Fibroblast of mammary gland (primary cell): Measurements from ENCODE around the gene ASCC3.

Source experiments
- DNase-seq: peaks from one replicate; pipeline ENCODE4 v3.0.0-alpha.2; 2010; ENCODE audit warnings: low read depth
- H3K4me3 ChIP-seq: 2 replicates; pipeline ENCODE4 v1.5.1; 2011; ENCODE audit warnings: low read depth, mild to moderate bottlenecking, low read length, moderate library complexity; ENCODE audit not compliant: control insufficient read depth
- CTCF ChIP-seq: conservative IDR thresholded peaks from 2 replicates; pipeline ENCODE4 v1.5.1; 2011; ENCODE audit warnings: low read depth, low read length, inconsistent platforms; ENCODE audit not compliant: control insufficient read depth, insufficient read depth

Gene ASCC3

DNA sequence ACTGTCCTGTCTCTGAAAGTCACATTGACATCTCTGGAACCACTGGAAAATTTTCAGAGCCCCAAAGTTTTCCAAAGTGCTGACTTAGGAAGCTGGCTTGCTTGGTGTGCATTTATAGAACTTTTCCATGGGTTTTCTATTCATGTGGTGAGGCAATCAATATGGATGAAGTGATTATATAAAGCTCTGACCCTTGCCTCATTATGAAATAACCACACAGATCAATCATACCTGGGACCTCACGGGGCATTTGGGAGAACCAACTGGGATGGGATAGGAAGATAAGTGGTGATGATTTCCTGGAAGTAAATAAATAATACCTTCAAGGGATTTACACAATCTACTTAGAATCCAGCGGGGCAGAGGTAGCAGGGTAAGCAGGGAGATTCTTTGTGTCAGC is 393.5 kb downstream of the ASCC3 start:
- no peak overlapping the region for H3K4me3 ChIP-seq
- no peak for DNase-seq
- no peak for TF ChIP-seq CTCF

GRCh38 chr6:100485268-100485667 is 395.9 kb downstream of the ASCC3 start:
- TF ChIP-seq CTCF = no peak
- DNase-seq = no peak

GRCh38 chr6:100484474-100484873 is 396.7 kb downstream of the ASCC3 start:
- TF ChIP-seq CTCF = no peak
- DNase-seq = peak; percentile 42
- no peak overlapping the region for H3K4me3 ChIP-seq

More at GRCh38 chr6:100485268-100485667, 395.9 kb downstream of the ASCC3 start:
- H3K4me3 ChIP-seq = no peak overlapping the region

DNA sequence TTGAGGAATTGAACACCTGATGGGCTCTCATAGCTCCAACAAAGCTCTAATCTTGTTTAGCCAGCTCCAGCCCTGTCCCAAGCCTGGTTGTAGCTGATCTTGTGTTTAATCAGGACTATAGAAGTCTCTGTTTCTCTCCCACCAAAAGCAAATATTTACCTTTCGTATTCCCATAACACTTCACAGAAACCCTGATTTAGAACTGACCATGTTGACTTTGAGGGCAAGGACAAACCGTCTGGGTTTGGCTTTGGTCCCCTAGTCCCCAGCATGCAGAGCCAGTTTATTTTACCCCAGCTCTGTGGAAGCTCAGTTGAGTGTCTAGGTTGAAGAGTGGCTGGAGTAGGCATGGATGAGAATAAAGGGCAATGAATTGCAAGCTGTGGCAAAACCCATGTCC is 398.4 kb downstream of the ASCC3 start:
- no peak for DNase-seq
- H3K4me3 ChIP-seq = no peak overlapping the region
- no peak for TF ChIP-seq CTCF

GRCh38 chr6:100479179-100480035 is 401.7 kb downstream of the ASCC3 start:
- H3K4me3 ChIP-seq = no peak overlapping the region
- TF ChIP-seq CTCF = peak; percentile 77
- DNase-seq = peak; percentile 66

DNA sequence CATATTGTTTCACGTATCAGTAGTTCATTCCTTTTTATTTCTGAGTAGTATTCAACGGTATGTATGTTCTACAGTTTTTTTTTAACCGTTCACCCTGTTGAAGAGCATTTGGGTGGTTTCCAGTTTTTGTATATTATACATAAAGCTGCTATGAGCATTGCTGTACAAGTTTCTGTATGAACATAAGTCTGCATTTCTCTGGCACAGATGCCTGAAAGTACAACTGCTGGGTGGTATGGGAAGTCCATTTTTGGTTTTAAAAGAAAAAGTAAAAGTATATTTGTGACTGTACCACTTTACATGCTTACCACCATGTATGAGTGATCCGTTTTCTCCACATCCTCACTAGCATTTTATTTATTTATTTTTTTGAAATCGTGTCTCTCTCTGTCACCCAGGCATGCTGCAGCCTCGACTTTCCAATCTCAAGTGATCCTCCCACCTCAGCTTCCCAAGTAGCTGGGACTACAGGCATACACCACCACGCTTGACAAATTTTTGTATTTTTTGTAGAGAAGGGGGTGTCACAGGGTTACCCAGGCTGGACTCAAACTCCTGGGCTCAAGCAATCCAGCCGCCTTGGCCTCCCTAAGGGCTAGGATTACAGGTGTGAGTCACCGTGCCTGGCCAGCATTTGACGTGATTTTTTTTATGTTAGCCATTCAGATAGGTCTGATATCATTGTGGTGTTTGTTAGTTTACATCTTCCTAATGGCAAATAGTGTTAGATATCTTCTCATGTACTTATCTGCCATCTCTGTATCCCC is 405.4 kb downstream of the ASCC3 start:
- no peak overlapping the region for H3K4me3 ChIP-seq
- TF ChIP-seq CTCF = no peak

More for the DNA sequence above, 405.4 kb downstream of the ASCC3 start:
- peak; percentile 45 for DNase-seq
